ENCODE results near the gene EXPH5.

EXPH5 gene

GRCh38 chr11:108516125-108516524 lies 77.4 kb downstream of the EXPH5 start:
- no peak overlapping the region for H3K27ac ChIP-seq
- no peak overlapping the region for H3K4me3 ChIP-seq
- TF ChIP-seq CTCF (IDR thresholded peaks at IDR 0.05): no peak
- no peak for DNase-seq (ENCODE audit: low spot score)

GRCh38 chr11:108512708-108513107 lies 80.9 kb downstream of the EXPH5 start:
- Histone ChIP-seq H3K4me3 (no peak overlapping the region), H3K27ac (no peak overlapping the region)
- DNase-seq (ENCODE audit: low spot score): no peak
- TF ChIP-seq CTCF (IDR thresholded peaks at IDR 0.05): no peak

GRCh38 chr11:108511851-108512474 lies 81.6 kb downstream of the EXPH5 start:
- Histone ChIP-seq H3K27ac (no peak overlapping the region), H3K4me3 (no peak overlapping the region)
- no peak for DNase-seq (ENCODE audit: low spot score)
- no peak for TF ChIP-seq CTCF (IDR thresholded peaks at IDR 0.05)

GRCh38 chr11:108508653-108509593 lies 84.6 kb downstream of the EXPH5 start:
- no peak for DNase-seq (ENCODE audit: low spot score)
- no peak overlapping the region for H3K4me3 ChIP-seq
- TF ChIP-seq CTCF (IDR thresholded peaks at IDR 0.05): no peak
- no peak overlapping the region for H3K27ac ChIP-seq

GRCh38 chr11:108501396-108501795 lies 92.2 kb downstream of the EXPH5 start:
- DNase-seq (ENCODE audit: low spot score): no peak
- Histone ChIP-seq H3K4me3 (no peak overlapping the region), H3K27ac (no peak overlapping the region)
- no peak for TF ChIP-seq CTCF (IDR thresholded peaks at IDR 0.05)

- H3K27ac ChIP-seq: no peak overlapping the region
- DNase-seq (ENCODE audit: low spot score): no peak
Observed at GRCh38 chr11:108500721-108501120, 92.8 kb downstream of the EXPH5 start.

More at GRCh38 chr11:108500721-108501120, 92.8 kb downstream of the EXPH5 start:
- H3K4me3 ChIP-seq: no peak overlapping the region
- no peak for TF ChIP-seq CTCF (IDR thresholded peaks at IDR 0.05)

Measured in coronary artery (tissue), 2 donors.